Measurements from ENCODE around the gene CNTNAP2. TPM values are rescaled to one million over a fixed set of nuclear protein-coding genes. Genes with fewer than 3 reads are reported as not detected.
A peak's percentile ranks its signal among the peaks of the same experiment; 100 is the strongest.
"Not testable (repeated sequence)": the region's sequence is repeated elsewhere in the genome, so short reads cannot be mapped to it uniquely, and the experiment has no call there.

CNTNAP2 gene
- polyA plus RNA-seq, 6 donors from 2014 or later = 38.2 to 132 (median 77.9) TPM

DNA sequence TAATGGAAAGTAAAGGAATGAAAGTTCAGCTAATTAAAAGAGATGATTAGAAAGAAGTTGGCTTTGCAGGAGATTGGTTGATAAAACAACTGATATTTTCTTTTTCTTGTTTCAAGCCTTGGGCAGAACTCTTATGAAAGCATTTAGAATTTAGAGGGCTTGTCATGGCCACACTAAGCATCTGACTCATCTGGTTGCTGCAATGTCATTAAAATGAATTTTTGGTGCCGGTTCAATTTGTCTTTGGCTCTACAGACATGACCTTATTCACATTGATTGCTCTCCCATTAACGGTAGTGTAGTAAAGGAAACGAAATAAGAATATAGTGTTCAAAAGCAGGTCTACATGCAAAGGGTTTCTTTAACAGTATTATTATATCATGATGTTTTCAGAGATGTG lies 1461.6 kb downstream of the CNTNAP2 start:
- no peak overlapping the region for H3K27ac Mint-ChIP-seq
- no peak for ATAC-seq (ENCODE audit: low read depth in 2 of 2)
- DNase-seq = no peak
- H3K4me3 Mint-ChIP-seq = no peak overlapping the region
- H3K9me3 Mint-ChIP-seq = peaks cover 0 to 5% (median 0%) of the 10 kb centered on the region in 7 donors
- H3K36me3 Mint-ChIP-seq = no peaks in the 10 kb centered on the region
- no peaks in the 10 kb centered on the region for H3K4me1 Mint-ChIP-seq
- H3K27me3 Mint-ChIP-seq = no peaks in the 10 kb centered on the region

DNA sequence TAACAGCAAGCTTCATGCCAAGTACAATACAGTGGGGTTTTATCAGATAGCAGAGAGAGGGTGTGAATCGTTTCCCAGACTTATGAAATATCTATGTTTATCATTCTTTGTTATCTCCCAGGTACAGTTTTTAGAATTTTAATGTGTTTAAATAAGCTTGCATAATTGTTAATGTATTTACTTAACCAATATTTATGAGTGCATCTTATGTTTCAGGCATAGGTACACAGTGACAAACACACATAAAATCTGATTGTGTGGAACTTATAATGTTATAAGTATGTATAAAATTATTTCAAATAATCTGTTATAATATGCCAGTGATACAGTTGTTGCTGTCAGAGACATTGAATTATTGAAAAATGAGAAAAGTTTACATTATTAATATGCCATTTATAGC lies 1462.5 kb downstream of the CNTNAP2 start:
- H3K9me3 Mint-ChIP-seq = peaks cover 0 to 5% (median 0%) of the 10 kb centered on the region in 7 donors

DNA sequence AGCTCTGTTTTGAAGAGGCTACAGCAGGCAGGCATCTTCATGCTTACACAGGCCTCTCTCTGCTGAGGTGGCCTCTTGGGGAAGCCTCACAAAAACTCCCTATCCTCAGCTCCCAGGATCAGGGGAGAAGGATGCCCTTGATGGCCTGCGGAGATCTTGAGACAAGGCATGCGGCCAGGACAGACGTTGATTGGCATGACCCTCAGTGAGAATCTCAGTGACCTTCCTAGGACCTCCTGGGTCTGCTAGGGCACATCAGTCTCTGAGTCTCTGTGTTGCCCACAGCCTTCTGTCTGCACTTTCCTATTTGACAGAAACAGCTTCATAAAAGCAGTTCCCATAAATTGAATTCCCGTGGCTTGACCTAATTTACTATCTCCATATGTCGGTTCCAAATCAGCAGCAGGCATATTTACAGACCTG lies 1468.2 kb downstream of the CNTNAP2 start:
- peaks cover 0 to 7% (median 0%) of the 10 kb centered on the region in 7 donors for H3K9me3 Mint-ChIP-seq
- no peaks in the 10 kb centered on the region for H3K27me3 Mint-ChIP-seq
- H3K27ac Mint-ChIP-seq = no peak overlapping the region
- no peaks in the 10 kb centered on the region for H3K4me1 Mint-ChIP-seq
- no peak for ATAC-seq (ENCODE audit: low read depth in 2 of 2)
- no peak overlapping the region for H3K4me3 Mint-ChIP-seq
- no peak for DNase-seq
- no peaks in the 10 kb centered on the region for H3K36me3 Mint-ChIP-seq

More for the DNA sequence above, 1462.5 kb downstream of the CNTNAP2 start:
- Mint-ChIP-seq H3K36me3 (no peaks in the 10 kb centered on the region), H3K4me1 (no peaks in the 10 kb centered on the region), H3K27me3 (no peaks in the 10 kb centered on the region), H3K4me3 (no peak overlapping the region), H3K27ac (no peak overlapping the region)
- DNase-seq (no peak), ATAC-seq (ENCODE audit: low read depth in 2 of 2) (no peak)

DNA sequence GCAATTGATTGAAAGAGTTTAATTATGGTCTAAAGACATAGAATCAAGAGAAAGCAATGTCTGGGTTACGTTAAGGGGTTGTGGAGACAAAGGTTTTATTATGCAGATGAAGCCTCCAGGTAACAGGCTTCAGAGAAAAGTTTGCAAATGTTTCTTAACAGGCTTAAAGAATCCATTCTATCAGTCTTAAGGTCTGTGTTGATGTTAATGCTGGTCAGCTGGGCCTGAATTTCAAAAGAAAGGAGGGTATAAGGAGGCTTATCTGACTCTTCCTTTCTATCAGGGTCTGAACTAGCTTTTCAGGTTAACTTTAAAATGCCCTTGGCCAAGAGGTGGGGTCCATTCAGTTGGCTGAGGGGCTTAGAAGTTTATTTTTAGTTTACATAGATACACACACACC lies 1469.5 kb downstream of the CNTNAP2 start:
- Mint-ChIP-seq H3K4me1 (no peaks in the 10 kb centered on the region), H3K36me3 (no peaks in the 10 kb centered on the region), H3K4me3 (no peak overlapping the region), H3K9me3 (peaks cover 0 to 12% (median 0%) of the 10 kb centered on the region in 7 donors), H3K27ac (no peak overlapping the region), H3K27me3 (no peaks in the 10 kb centered on the region)
- ATAC-seq (ENCODE audit: low read depth in 2 of 2) (no peak), DNase-seq (no peak)

DNA sequence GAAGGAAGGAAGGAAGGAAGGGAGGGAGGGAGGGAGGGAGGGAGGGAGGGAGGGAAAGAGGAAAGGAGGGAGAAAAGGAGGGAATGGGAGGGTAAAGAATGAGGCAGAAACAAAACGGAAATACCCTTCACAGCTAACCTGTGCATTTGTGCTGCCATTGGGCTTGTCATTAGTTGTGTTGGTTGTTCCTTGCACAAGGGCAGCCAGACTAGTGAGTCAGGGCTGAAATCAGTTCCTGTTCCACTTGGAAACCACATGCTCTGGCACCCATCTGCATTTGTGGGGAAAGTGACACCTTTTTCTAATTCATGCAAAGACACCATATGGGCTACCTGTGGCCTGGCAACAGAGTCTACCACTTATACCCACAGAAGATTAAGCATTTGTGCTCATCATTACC lies 1469.9 kb downstream of the CNTNAP2 start:
- Mint-ChIP-seq H3K9me3 (peaks cover 0 to 12% (median 0%) of the 10 kb centered on the region in 7 donors), H3K27me3 (no peaks in the 10 kb centered on the region), H3K36me3 (no peaks in the 10 kb centered on the region), H3K27ac (no peak overlapping the region), H3K4me1 (no peaks in the 10 kb centered on the region), H3K4me3 (peak overlapping the region in 1 of 8 donors; percentile 15)
- DNase-seq = no peak
- ATAC-seq (ENCODE audit: low read depth in 2 of 2) = no peak

DNA sequence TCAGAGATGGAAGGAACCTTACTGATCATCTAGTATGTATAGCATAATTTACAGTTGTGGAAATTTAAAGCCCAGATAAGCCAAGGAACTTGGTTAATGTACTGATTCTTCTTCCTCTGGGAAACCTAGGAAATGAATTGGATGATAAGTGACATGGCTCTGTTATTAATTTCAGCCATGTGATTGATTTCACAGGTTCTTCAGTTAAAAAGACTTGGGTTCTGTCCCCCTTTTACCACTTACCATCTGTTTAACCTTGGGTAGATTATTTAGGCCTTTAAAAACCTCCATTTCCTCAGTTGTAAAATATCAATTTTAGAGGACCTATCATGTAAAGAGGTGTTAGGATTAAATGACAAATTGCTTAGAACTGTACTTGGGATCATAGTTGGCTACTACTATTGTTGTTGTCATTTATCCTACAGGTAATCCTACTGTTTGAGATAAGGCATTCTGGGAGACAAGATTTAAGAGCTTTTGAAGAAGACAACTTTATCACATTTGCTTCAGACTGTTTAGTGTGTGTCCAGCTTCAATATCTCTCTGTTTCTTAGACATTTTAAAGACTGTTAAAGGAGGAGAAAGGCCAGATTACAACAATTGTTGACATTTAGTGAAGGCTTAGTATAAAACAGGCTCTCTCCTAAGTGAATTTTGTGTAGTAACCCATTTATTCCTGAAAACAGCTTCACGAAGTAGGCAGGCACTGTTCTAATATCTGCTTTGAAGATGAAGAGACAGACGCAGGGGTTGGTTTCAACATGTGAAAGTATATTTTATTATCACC lies 1476.9 kb downstream of the CNTNAP2 start:
- Mint-ChIP-seq H3K9me3 (peaks cover 0 to 18% (median 5%) of the 10 kb centered on the region in 7 donors), H3K27ac (no peak overlapping the region), H3K36me3 (no peaks in the 10 kb centered on the region), H3K4me1 (no peaks in the 10 kb centered on the region), H3K27me3 (no peaks in the 10 kb centered on the region), H3K4me3 (no peak overlapping the region)
- ATAC-seq (ENCODE audit: low read depth in 2 of 2) (no peak), DNase-seq (no peak)

DNA sequence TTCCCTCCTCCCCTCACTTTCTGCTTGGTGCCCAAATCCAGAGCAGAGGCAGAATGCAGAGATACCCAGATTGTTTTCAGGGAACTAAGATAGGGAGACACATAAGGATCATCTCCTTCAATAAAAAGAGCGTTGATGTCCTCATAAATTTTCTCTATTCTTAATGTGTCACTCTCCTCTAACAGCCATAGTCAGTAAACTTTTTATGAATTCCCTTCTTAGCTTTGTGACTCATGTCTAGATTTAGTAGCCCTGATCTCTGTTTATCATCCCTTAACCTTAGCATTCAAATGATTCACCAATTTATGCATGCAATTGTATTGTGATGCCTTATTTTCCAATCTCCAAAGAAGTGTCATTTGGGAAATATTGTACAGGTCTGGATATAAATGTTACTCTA lies 1478.4 kb downstream of the CNTNAP2 start:
- H3K27me3 Mint-ChIP-seq = no peaks in the 10 kb centered on the region
- H3K4me3 Mint-ChIP-seq = no peak overlapping the region
- H3K27ac Mint-ChIP-seq = no peak overlapping the region
- H3K36me3 Mint-ChIP-seq = no peaks in the 10 kb centered on the region
- H3K9me3 Mint-ChIP-seq = peaks cover 3 to 21% (median 6%) of the 10 kb centered on the region in 7 donors
- no peak for ATAC-seq (ENCODE audit: low read depth in 2 of 2)
- no peaks in the 10 kb centered on the region for H3K4me1 Mint-ChIP-seq
- DNase-seq = no peak

DNA sequence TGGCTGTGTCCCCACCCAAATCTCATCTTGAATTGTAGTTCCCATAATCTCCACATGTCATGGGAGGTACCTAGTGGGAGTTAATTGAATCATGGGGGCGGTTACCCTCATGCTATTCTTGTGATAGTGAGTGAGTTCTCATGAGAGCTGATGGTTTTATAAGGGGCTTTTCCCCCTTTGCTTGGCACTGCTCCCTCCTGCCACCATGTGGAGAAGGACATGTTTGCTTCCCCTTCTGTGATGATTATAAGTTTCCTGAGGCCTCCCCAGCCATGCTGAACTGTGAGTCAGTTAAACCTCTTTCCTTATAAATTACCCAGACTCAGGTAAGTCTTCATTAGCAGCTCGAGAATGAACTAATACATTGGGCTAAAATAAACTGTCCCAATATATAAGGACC lies 1482.1 kb downstream of the CNTNAP2 start:
- not testable (repeated sequence) for H3K27me3 Mint-ChIP-seq, H3K4me3 Mint-ChIP-seq
- peaks cover 3 to 12% (median 6%) of the 10 kb centered on the region in 7 donors for H3K9me3 Mint-ChIP-seq

DNA sequence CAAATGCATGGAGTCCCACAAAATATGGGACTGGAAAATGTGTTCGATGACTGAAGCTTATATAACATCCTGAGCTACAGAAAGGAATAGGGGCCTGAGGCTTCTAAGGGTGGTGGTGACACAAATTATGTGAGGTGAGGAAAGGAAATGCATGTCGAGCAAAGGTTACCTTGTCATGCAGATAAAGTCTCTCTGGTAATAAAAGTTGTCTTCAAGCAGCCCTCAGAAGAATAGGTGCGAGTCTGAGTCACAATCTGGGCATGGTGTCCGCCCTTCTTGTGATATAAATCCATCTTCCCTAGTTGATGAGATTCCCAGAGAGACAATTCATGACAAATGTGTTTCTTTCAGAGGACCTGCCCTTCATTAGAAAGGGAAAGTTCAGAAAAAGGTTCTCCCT lies 1488.7 kb downstream of the CNTNAP2 start:
- Mint-ChIP-seq H3K4me1 (no peaks in the 10 kb centered on the region), H3K36me3 (no peaks in the 10 kb centered on the region), H3K9me3 (peaks cover 0 to 13% (median 7%) of the 10 kb centered on the region in 7 donors), H3K4me3 (no peak overlapping the region), H3K27ac (peak overlapping the region in 1 of 6 donors; percentile 88), H3K27me3 (no peaks in the 10 kb centered on the region)
- ATAC-seq (ENCODE audit: low read depth in 2 of 2) (no peak), DNase-seq (no peak)

More for the DNA sequence above, 1482.1 kb downstream of the CNTNAP2 start:
- H3K4me1 Mint-ChIP-seq; DNase-seq; H3K27ac Mint-ChIP-seq; H3K36me3 Mint-ChIP-seq; ATAC-seq (ENCODE audit: low read depth in 2 of 2): not testable (repeated sequence)

DNA sequence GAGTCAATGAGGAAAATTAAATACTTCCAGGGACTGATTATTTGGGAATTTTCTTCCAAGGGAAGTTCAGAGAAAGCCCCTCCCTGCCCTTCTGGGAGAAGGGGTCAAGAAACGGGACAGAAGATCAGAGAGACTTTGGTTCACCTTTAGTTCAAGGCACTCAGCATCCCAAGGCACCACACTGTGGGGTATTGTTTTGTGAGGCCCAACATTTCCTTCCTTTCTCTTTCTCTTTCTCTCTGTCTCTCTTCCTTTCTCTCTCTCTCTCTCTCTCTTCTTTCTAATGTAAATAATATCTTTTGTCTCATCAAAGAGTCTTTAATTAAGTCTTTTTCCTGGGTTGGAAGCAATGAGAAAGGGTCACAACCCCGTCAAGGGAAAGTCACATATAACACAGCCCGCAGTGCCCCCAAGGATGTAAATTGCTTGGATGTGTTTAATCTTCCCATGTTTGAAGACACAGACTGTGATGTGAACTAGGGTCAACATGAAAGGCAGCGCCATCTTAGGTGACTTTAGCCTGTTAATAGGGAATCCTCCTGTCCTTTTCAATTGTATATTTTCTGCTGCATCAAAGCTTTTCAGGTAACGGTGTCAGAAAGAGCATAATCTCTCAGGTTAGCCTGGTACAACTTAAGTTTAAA lies 1490.7 kb downstream of the CNTNAP2 start:
- DNase-seq (no peak), ATAC-seq (ENCODE audit: low read depth in 2 of 2) (no peak)
- Mint-ChIP-seq H3K4me1 (no peaks in the 10 kb centered on the region), H3K4me3 (no peak overlapping the region), H3K9me3 (peaks cover 0 to 11% (median 7%) of the 10 kb centered on the region in 7 donors), H3K36me3 (no peaks in the 10 kb centered on the region), H3K27ac (no peak overlapping the region), H3K27me3 (no peaks in the 10 kb centered on the region)

DNA sequence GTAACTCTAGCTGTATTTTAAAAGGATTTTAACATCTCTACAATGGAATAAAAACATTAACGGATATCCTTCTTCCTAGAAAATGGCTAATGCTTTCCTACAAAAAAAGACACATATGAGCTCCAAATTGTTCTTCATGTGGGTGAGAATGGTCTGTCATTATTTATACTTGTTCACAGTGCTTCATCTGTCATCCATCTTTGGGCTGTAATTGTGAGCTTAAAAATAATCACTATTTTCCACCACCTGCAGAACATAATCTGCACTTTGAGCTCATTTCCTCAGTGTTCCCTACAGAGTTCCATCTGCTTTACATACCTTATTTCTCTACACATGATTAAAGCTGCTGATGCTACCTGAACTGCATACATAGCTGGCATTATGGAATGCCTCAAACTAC lies 1494.8 kb downstream of the CNTNAP2 start:
- Mint-ChIP-seq H3K4me3 (no peak overlapping the region), H3K4me1 (no peaks in the 10 kb centered on the region), H3K27me3 (no peaks in the 10 kb centered on the region), H3K9me3 (peaks cover 0 to 13% (median 3%) of the 10 kb centered on the region in 7 donors), H3K36me3 (no peaks in the 10 kb centered on the region), H3K27ac (no peak overlapping the region)
- DNase-seq = no peak
- no peak for ATAC-seq (ENCODE audit: low read depth in 2 of 2)

DNA sequence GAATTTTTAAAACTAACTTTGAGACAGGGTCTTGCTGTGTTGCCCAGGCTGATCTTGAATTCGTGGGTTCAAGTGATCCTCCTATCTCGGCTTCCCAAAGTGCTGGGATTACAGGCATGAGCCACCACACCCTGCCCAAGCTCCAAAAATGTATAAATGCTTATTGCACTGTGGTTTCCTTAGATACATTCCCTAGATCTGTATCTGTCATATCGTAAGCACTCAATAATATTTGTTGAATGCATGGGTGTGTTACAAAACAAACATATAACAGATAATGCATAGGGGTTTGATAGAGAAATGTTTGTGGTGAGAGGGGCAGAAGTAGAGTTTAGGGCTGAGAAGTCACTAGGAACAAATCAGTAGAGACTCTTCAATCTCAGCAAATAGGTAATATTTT lies 1518.7 kb downstream of the CNTNAP2 start:
- no peak overlapping the region for H3K4me3 Mint-ChIP-seq
- H3K9me3 Mint-ChIP-seq = peaks cover 1 to 14% (median 9%) of the 10 kb centered on the region in 7 donors
- H3K27me3 Mint-ChIP-seq = no peaks in the 10 kb centered on the region
- H3K4me1 Mint-ChIP-seq = no peaks in the 10 kb centered on the region
- no peaks in the 10 kb centered on the region for H3K36me3 Mint-ChIP-seq
- DNase-seq (no peak), ATAC-seq (ENCODE audit: low read depth in 2 of 2) (no peak)
- no peak overlapping the region for H3K27ac Mint-ChIP-seq

DNA sequence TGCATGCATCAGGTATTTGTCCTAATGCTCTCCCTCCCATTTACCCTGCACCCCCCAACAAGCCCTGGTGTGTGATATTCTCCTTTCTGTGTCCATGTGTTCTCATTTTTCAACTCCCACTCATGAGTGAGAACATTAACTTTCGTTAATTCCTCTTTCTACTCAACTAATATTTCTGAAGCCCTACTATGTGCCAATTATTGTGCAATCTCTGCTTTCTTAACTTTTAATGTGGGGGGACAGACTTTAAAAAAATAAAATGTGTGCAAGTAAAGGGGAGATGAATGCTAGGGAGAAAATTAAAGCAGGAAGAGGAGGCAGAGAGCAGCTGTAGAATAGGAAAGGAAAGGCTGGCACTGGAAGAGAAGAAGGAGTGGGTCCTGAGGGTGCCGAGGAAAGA lies 1520.0 kb downstream of the CNTNAP2 start:
- no peaks in the 10 kb centered on the region for H3K36me3 Mint-ChIP-seq
- ATAC-seq (ENCODE audit: low read depth in 2 of 2) = no peak
- no peaks in the 10 kb centered on the region for H3K27me3 Mint-ChIP-seq
- no peak overlapping the region for H3K27ac Mint-ChIP-seq
- no peak overlapping the region for H3K4me3 Mint-ChIP-seq
- H3K9me3 Mint-ChIP-seq = peaks cover 1 to 24% (median 8%) of the 10 kb centered on the region in 7 donors
- no peak for DNase-seq
- H3K4me1 Mint-ChIP-seq = no peaks in the 10 kb centered on the region

DNA sequence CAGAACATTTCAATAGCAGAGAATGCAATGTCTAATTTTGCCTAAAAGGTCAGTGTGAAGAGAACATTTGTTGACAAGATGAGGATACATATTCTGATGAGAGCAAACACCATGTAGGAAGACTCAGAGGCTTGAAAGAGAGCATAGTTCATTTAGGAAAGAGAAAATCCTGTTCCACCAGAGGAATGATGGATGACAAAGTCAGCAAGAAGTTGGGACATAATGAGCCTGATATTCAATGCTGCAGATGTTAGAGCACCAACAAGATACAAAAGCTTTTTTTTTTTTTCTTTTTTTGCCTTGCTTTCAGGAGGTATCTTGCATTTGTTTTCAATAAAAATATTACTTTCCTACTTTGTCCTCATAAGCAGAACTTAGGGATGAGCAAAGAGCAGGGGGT lies 1522.0 kb downstream of the CNTNAP2 start:
- Mint-ChIP-seq H3K9me3 (peaks cover 0 to 27% (median 0%) of the 10 kb centered on the region in 7 donors), H3K4me1 (no peaks in the 10 kb centered on the region), H3K27ac (no peak overlapping the region), H3K36me3 (no peaks in the 10 kb centered on the region), H3K4me3 (no peak overlapping the region), H3K27me3 (no peaks in the 10 kb centered on the region)
- DNase-seq = no peak
- ATAC-seq (ENCODE audit: low read depth in 2 of 2) = no peak

All from naive B cell (primary cell).